Uterus (tissue), 2 donors: ENCODE measurements around the gene EIF1.

Source experiments
- CTCF ChIP-seq, 4 experiments: fragments of 200-600 bp in 2 of 4; fragments of 450-650 bp in 2 of 4; sonication (generic) in 2 of 4; IDR thresholded peaks; one replicate each; pipeline ENCODE4 v1.5.1; 2016 to 2019; ENCODE audit warnings: antibody characterized with exemption in 4 of 4, mild to moderate bottlenecking in 2 of 4, moderate library complexity in 1 of 4
- POLR2A ChIP-seq, 2 donors: fragments of 450-650 bp; IDR thresholded peaks; one replicate each; pipeline ENCODE4 v1.6.1; 2016; ENCODE audit warnings: antibody characterized with exemption in 2 of 2, mild to moderate bottlenecking in 1 of 2, moderate library complexity in 1 of 2

DNA sequence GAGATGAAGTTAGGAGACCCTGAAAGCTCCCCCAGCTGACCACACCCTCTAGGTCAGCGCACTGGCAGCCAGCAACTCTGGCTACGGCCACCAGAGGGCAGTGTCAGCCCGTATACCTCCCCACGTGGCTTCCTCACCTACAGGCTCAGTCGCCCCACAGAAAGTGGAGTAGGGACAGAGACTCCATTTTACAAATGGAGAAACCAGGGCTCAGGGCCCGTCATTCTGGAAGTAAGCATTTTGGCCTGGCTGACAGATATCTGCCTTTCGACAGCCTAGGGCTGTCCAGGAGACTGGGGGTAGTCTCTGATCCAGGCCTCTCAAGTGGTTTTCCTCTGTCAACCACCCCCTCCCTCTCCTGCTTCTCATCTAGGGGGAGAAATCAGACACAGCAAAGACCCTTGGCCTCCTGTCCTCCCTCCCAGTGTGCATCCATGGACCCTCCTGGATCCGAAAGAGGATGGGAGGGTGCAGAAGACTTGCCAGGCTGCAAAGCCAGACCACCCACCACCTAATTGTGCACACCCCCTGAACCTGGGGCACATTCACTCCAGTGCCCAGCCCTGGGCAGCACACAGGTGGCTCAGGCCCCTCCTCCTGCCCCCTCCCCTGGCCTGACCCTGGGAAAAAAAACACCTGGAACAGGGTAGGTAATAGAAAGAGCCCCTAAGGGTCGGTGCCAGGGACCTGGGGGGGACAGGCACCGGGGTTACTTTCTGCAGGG is 49.6 kb downstream of the EIF1 start:
- TF ChIP-seq CTCF (IDR thresholded peaks at IDR 0.05) (peak; percentile 95 to 98 (median 98)), POLR2A (IDR thresholded peaks at IDR 0.05) (peak in 1 of 2 donors; percentile 27)
